Natural killer cell (primary cell): ENCODE results near the gene VWDE. TPM values are rescaled to one million over a fixed set of nuclear protein-coding genes. Genes with fewer than 3 reads are reported as not detected.

Source experiments
- ATAC-seq, 3 donors: fragments of 150-1000 bp in 2 of 3; fragments of 200-7000 bp in 1 of 3; cut with Tn5 transposase; 1 replicate in 1 of 3; 2 replicates in 2 of 3; pipeline ENCODE4 v1.10.0; 2021; ENCODE audit warnings: mild to moderate bottlenecking in 2 of 3, moderate library complexity in 2 of 3
- DNase-seq, 2 donors: peaks; one replicate each; pipeline versions ENCODE4 v3.0.0 to v3.0.0-alpha.2; 2013 to 2021; ENCODE audit warnings: mixed read lengths in 1 of 2
- H3K27ac ChIP-seq: one replicate; pipeline ENCODE4 v1.5.1; 2013; ENCODE audit warnings: mild to moderate bottlenecking, low read length
- H3K27me3 ChIP-seq: one replicate; pipeline ENCODE4 v1.6.1; 2013; ENCODE audit warnings: low read length; ENCODE audit not compliant: control insufficient read depth, insufficient read depth
- H3K36me3 ChIP-seq: one replicate; pipeline ENCODE4 v1.6.1; 2013; ENCODE audit warnings: low read length; ENCODE audit not compliant: control insufficient read depth, insufficient read depth
- H3K4me1 ChIP-seq: one replicate; pipeline ENCODE4 v1.6.1; 2013; ENCODE audit warnings: low read length; ENCODE audit not compliant: control insufficient read depth, insufficient read depth
- H3K4me3 ChIP-seq: one replicate; pipeline ENCODE4 v1.5.1; 2013; ENCODE audit warnings: low read length
- H3K9me3 ChIP-seq: one replicate; pipeline ENCODE4 v1.6.1; 2013; ENCODE audit warnings: low read length; ENCODE audit not compliant: control insufficient read depth, insufficient read depth
- H3K27ac Mint-ChIP-seq, 2 donors: one replicate each; pipeline ENCODE4 v1.8.0; 2022; ENCODE audit warnings: mild to moderate bottlenecking in 2 of 2, mixed read lengths in 2 of 2, moderate library complexity in 1 of 2
- H3K27me3 Mint-ChIP-seq, 2 donors: one replicate each; pipeline ENCODE4 v1.8.0; 2022; ENCODE audit warnings: low read depth in 2 of 2, mixed read lengths in 2 of 2
- H3K36me3 Mint-ChIP-seq: one replicate; pipeline ENCODE4 v1.8.0; 2022; ENCODE audit warnings: mixed read lengths
- H3K4me1 Mint-ChIP-seq, 2 donors: one replicate each; pipeline ENCODE4 v1.8.0; 2022; ENCODE audit warnings: mixed read lengths in 2 of 2
- H3K4me3 Mint-ChIP-seq: one replicate; pipeline ENCODE4 v1.8.0; 2022; ENCODE audit warnings: mild to moderate bottlenecking, moderate library complexity, mixed read lengths
- H3K9me3 Mint-ChIP-seq, 2 donors: one replicate each; pipeline ENCODE4 v1.8.0; 2022; ENCODE audit warnings: mixed read lengths in 2 of 2
- WGBS: methylation state at CpG from one replicate; pipeline ENCODE4 v1.1.7; 2013; ENCODE audit warnings: missing lambda C conversion rate; ENCODE audit not compliant: insufficient coverage; 5-methylcytosine and 5-hydroxymethylcytosine counted together
- intact Hi-C: fragments of 100-400 bp; cut with micrococcal nuclease; formaldehyde crosslinking; loops from one replicate; pipeline ENCODE4 v1.14.2; 2022
- total RNA-seq, 4 donors: library from RNA; stranded (reverse); fragments of 120-200 nt in 1 of 4; gene quantifications; one replicate each; pipeline versions ENCODE4 v1.2.3 to v1.2.4, GENCODE V29; 2013 to 2022
- TF ChIP-seq, protein P1 (sequence below): fragments of 200-600 bp; IDR thresholded peaks from one replicate; pipeline ENCODE4 v1.8.0; 2022; ENCODE audit warnings: antibody characterized with exemption

VWDE gene
- total RNA-seq, 3 donors from 2014 or later (not counting 1 experiment from before 2014, with no cell fraction given): 0.09 TPM; not detected in 2

- no peak overlapping the region for H3K4me3 ChIP-seq
- 93% methylated on average over 5 of the region's 5 CpGs for WGBS
These were observed 17.3 kb downstream of the VWDE start for GRCh38 chr7:12386313-12386740.

GRCh38 chr7:12385364-12385786 lies 18.3 kb downstream of the VWDE start:
- ATAC-seq (no peak), DNase-seq (no peak)
- Mint-ChIP-seq H3K27me3 (no peaks in the 10 kb centered on the region), H3K4me3 (no peak overlapping the region), H3K9me3 (no peaks in the 10 kb centered on the region), H3K4me1 (no peaks in the 10 kb centered on the region), H3K27ac (no peak overlapping the region), H3K36me3 (no peaks in the 10 kb centered on the region)
- H3K27ac ChIP-seq: no peak overlapping the region
- no peaks in the 10 kb centered on the region for H3K4me1 ChIP-seq
- 60% methylated on average over 1 of the region's 2 CpGs for WGBS
- intact Hi-C loops: no loop called here
- H3K4me3 ChIP-seq: no peak overlapping the region
- H3K36me3 ChIP-seq: no peaks in the 10 kb centered on the region
- H3K27me3 ChIP-seq: no peaks in the 10 kb centered on the region
- TF ChIP-seq, protein P1, sequence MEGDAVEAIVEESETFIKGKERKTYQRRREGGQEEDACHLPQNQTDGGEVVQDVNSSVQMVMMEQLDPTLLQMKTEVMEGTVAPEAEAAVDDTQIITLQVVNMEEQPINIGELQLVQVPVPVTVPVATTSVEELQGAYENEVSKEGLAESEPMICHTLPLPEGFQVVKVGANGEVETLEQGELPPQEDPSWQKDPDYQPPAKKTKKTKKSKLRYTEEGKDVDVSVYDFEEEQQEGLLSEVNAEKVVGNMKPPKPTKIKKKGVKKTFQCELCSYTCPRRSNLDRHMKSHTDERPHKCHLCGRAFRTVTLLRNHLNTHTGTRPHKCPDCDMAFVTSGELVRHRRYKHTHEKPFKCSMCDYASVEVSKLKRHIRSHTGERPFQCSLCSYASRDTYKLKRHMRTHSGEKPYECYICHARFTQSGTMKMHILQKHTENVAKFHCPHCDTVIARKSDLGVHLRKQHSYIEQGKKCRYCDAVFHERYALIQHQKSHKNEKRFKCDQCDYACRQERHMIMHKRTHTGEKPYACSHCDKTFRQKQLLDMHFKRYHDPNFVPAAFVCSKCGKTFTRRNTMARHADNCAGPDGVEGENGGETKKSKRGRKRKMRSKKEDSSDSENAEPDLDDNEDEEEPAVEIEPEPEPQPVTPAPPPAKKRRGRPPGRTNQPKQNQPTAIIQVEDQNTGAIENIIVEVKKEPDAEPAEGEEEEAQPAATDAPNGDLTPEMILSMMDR: no peak
- no peaks in the 10 kb centered on the region for H3K9me3 ChIP-seq

More at GRCh38 chr7:12386313-12386740, 17.3 kb downstream of the VWDE start:
- TF ChIP-seq, protein P1: no peak
- no peaks in the 10 kb centered on the region for H3K4me1 ChIP-seq
- Mint-ChIP-seq H3K4me1 (no peaks in the 10 kb centered on the region), H3K36me3 (no peaks in the 10 kb centered on the region), H3K4me3 (no peak overlapping the region), H3K27me3 (no peaks in the 10 kb centered on the region), H3K9me3 (no peaks in the 10 kb centered on the region), H3K27ac (no peak overlapping the region)
- no peaks in the 10 kb centered on the region for H3K9me3 ChIP-seq
- no peak overlapping the region for H3K27ac ChIP-seq
- intact Hi-C loops: no loop called here
- no peaks in the 10 kb centered on the region for H3K27me3 ChIP-seq
- ATAC-seq (no peak), DNase-seq (no peak)
- no peaks in the 10 kb centered on the region for H3K36me3 ChIP-seq

GRCh38 chr7:12383377-12383776 lies 20.3 kb downstream of the VWDE start:
- no CpG with 5 or more reads among the region's 3 CpGs for WGBS
- no peaks in the 10 kb centered on the region for H3K9me3 Mint-ChIP-seq
- no peak for DNase-seq
- TF ChIP-seq, protein P1: no peak
- no peak overlapping the region for H3K4me3 ChIP-seq
- no peaks in the 10 kb centered on the region for H3K4me1 ChIP-seq
- H3K27ac Mint-ChIP-seq: no peak overlapping the region
- no peak for ATAC-seq
- no peaks in the 10 kb centered on the region for H3K4me1 Mint-ChIP-seq
- H3K27me3 ChIP-seq: no peaks in the 10 kb centered on the region
- no peaks in the 10 kb centered on the region for H3K36me3 ChIP-seq
- no peak overlapping the region for H3K27ac ChIP-seq
- no peaks in the 10 kb centered on the region for H3K36me3 Mint-ChIP-seq
- intact Hi-C loops: no loop called here
- no peak overlapping the region for H3K4me3 Mint-ChIP-seq
- H3K9me3 ChIP-seq: no peaks in the 10 kb centered on the region
- no peaks in the 10 kb centered on the region for H3K27me3 Mint-ChIP-seq

- no peaks in the 10 kb centered on the region for H3K9me3 ChIP-seq
- WGBS: 74% methylated on average over 2 of the region's 2 CpGs
These were observed 25.3 kb downstream of the VWDE start for GRCh38 chr7:12378389-12378788.

More at GRCh38 chr7:12378389-12378788, 25.3 kb downstream of the VWDE start:
- intact Hi-C loops: no loop called here
- Histone ChIP-seq H3K27ac (no peak overlapping the region), H3K4me1 (no peaks in the 10 kb centered on the region), H3K4me3 (no peak overlapping the region), H3K36me3 (no peaks in the 10 kb centered on the region), H3K27me3 (no peaks in the 10 kb centered on the region)
- TF ChIP-seq, protein P1: no peak
- Mint-ChIP-seq H3K36me3 (no peaks in the 10 kb centered on the region), H3K4me3 (no peak overlapping the region), H3K4me1 (no peaks in the 10 kb centered on the region), H3K9me3 (no peaks in the 10 kb centered on the region), H3K27ac (no peak overlapping the region), H3K27me3 (no peaks in the 10 kb centered on the region)
- DNase-seq (no peak), ATAC-seq (no peak)
